GM18517 (cell line): Measurements from ENCODE around the gene ARPC5.

Source experiments
- ATAC-seq: cut with Tn5 transposase; IDR thresholded peaks from one replicate; pipeline ENCODE4 v1.9.1; 2021; ENCODE audit warnings: mild to moderate bottlenecking, moderate library complexity; ENCODE audit not compliant: unreplicated experiment

The ARPC5 gene

GRCh38 chr1:183588827-183589226, 46.8 kb downstream of the ARPC5 start:
- no peak for ATAC-seq

- ATAC-seq: no peak
Observed at GRCh38 chr1:183586926-183587325, 48.7 kb downstream of the ARPC5 start.

GRCh38 chr1:183586455-183586854, 49.1 kb downstream of the ARPC5 start:
- no peak for ATAC-seq

GRCh38 chr1:183585038-183585437, 50.5 kb downstream of the ARPC5 start:
- no peak for ATAC-seq

- no peak for ATAC-seq
Observed at GRCh38 chr1:183584147-183584546, 51.4 kb downstream of the ARPC5 start.

- ATAC-seq: no peak
Observed at GRCh38 chr1:183583466-183583865, 52.1 kb downstream of the ARPC5 start.

GRCh38 chr1:183582021-183582713, 53.4 kb downstream of the ARPC5 start:
- ATAC-seq: no peak

- ATAC-seq: no peak
Observed at GRCh38 chr1:183580281-183580682, 55.3 kb downstream of the ARPC5 start.

GRCh38 chr1:183578856-183579255, 56.7 kb downstream of the ARPC5 start:
- ATAC-seq: no peak

- no peak for ATAC-seq
Observed at GRCh38 chr1:183577897-183578465, 57.6 kb downstream of the ARPC5 start.

- ATAC-seq: no peak
Observed at GRCh38 chr1:183576537-183576936, 59.0 kb downstream of the ARPC5 start.

GRCh38 chr1:183575606-183576005, 60.0 kb downstream of the ARPC5 start:
- ATAC-seq: no peak

- ATAC-seq: no peak
Observed at GRCh38 chr1:183572721-183573120, 62.9 kb downstream of the ARPC5 start.

GRCh38 chr1:183571678-183572268, 63.8 kb downstream of the ARPC5 start:
- ATAC-seq: no peak
